ENCODE data around the gene SOX8. TPM values are rescaled to one million over a fixed set of nuclear protein-coding genes. Genes with fewer than 3 reads are reported as not detected.

The SOX8 gene
- not detected in 2 replicates for total RNA-seq (2021)
- not detected for Bru-seq, nascent RNA
- not detected for BruChase-seq, experiment 1, labeled RNA remaining after a 2-hour chase
- not detected for BruChase-seq, experiment 2, labeled RNA remaining after a 6-hour chase
- long read RNA-seq = 0 reads

- H3K4me2 ChIP-seq = no peak within 1 kb of the TSS
- intact Hi-C loops (cut with micrococcal nuclease; ENCODE audit: unreplicated experiment) = no loop called here
- H3K27me3 ChIP-seq (ENCODE audit: insufficient read depth, low read depth) = peaks cover 63% of the 10 kb centered on the region
- no TSS peak for BruUV-seq (replicated peaks)
- H2AFZ ChIP-seq = no peak within 1 kb of the TSS
- no peaks in the 10 kb centered on the region for H3K79me2 ChIP-seq (ENCODE audit: low read depth)
- H3K9me3 ChIP-seq (ENCODE audit: insufficient read depth, low read depth) = no peaks in the 10 kb centered on the region
- TF ChIP-seq EZH2 (IDR thresholded peaks at IDR 0.05; ENCODE audit: low read depth) = no peak
- no peak for TF ChIP-seq CTCF (conservative IDR thresholded peaks at IDR 0.05)
- no peaks in the 10 kb centered on the region for H3K36me3 ChIP-seq (ENCODE audit: low read depth)
- H3F3A ChIP-seq (ENCODE audit: insufficient read depth, low read depth) = no peaks in the 10 kb centered on the region
- no peaks in the 10 kb centered on the region for H3K4me1 ChIP-seq (replicated peaks; ENCODE audit: insufficient read depth)
- no peak for DNase-seq
- ChIA-PET CTCF (interaction anchor here (0.6 kb wide), 1 partner anchor 256 kb away, joined by 10 read pairs; no protein-coding TSS in a partner anchor), POLR2A (ENCODE audit: unreplicated experiment) (interaction anchor here (0.6 kb wide), 1 partner anchor 16 kb away, joined by 5 read pairs; no protein-coding TSS in a partner anchor)
- H3K9me2 ChIP-seq (ENCODE audit: insufficient read depth) = no peaks in the 10 kb centered on the region
- H3K4me3 ChIP-seq = no peak within 1 kb of the TSS
- no peak within 1 kb of the TSS for H3K27ac ChIP-seq
- no peaks in the 10 kb centered on the region for H4K20me1 ChIP-seq (ENCODE audit: insufficient read depth)
Measured at GRCh38 chr16:981695-982144, at the start of gene SOX8. Gene SOX8 (plus strand): TSS chr16:981770. CDS start chr16:981923, 153 bp downstream.

GRCh38 chr16:932831-933330, 48.7 kb upstream of the SOX8 start:
- POLR2A ChIA-PET (ENCODE audit: unreplicated experiment) = no interaction called here

GRCh38 chr16:933581-933980, 48.0 kb upstream of the SOX8 start:
- Histone ChIP-seq H3K9me2 (ENCODE audit: insufficient read depth) (no peaks in the 10 kb centered on the region), H2AFZ (no peak overlapping the region)

More at GRCh38 chr16:932831-933330, 48.7 kb upstream of the SOX8 start:
- Histone ChIP-seq H3K4me1 (replicated peaks; ENCODE audit: insufficient read depth) (no peaks in the 10 kb centered on the region), H3K36me3 (ENCODE audit: low read depth) (no peaks in the 10 kb centered on the region), H3K4me3 (no peak overlapping the region), H3K27me3 (ENCODE audit: insufficient read depth, low read depth) (no peaks in the 10 kb centered on the region), H3K79me2 (ENCODE audit: low read depth) (no peaks in the 10 kb centered on the region), H3K9me2 (ENCODE audit: insufficient read depth) (no peaks in the 10 kb centered on the region), H3K4me2 (no peak overlapping the region), H3K27ac (no peak overlapping the region), H3F3A (ENCODE audit: insufficient read depth, low read depth) (no peaks in the 10 kb centered on the region), H2AFZ (no peak overlapping the region), H4K20me1 (ENCODE audit: insufficient read depth) (peaks cover 3% of the 10 kb centered on the region; the same call in 1 of the 2 replicates), H3K9me3 (ENCODE audit: insufficient read depth, low read depth) (no peaks in the 10 kb centered on the region)
- CTCF ChIA-PET = no interaction called here
- intact Hi-C loops (cut with micrococcal nuclease; ENCODE audit: unreplicated experiment) = no loop called here
- no TSS peak for BruUV-seq (replicated peaks)
- TF ChIP-seq CTCF (conservative IDR thresholded peaks at IDR 0.05) (no peak), EZH2 (IDR thresholded peaks at IDR 0.05; ENCODE audit: low read depth) (no peak)
- DNase-seq = no peak

More at GRCh38 chr16:933581-933980, 48.0 kb upstream of the SOX8 start:
- no peaks in the 10 kb centered on the region for H3K27me3 ChIP-seq (ENCODE audit: insufficient read depth, low read depth)
- DNase-seq = no peak
- no peak for TF ChIP-seq EZH2 (IDR thresholded peaks at IDR 0.05; ENCODE audit: low read depth)
- no peak for TF ChIP-seq CTCF (conservative IDR thresholded peaks at IDR 0.05)
- intact Hi-C loops (cut with micrococcal nuclease; ENCODE audit: unreplicated experiment) = no loop called here
- POLR2A ChIA-PET (ENCODE audit: unreplicated experiment) = no interaction called here
- no peaks in the 10 kb centered on the region for H3F3A ChIP-seq (ENCODE audit: insufficient read depth, low read depth)
- no peaks in the 10 kb centered on the region for H3K36me3 ChIP-seq (ENCODE audit: low read depth)
- CTCF ChIA-PET = no interaction called here
- BruUV-seq (replicated peaks) = no TSS peak
- H3K9me3 ChIP-seq (ENCODE audit: insufficient read depth, low read depth) = no peaks in the 10 kb centered on the region
- H3K4me1 ChIP-seq (replicated peaks; ENCODE audit: insufficient read depth) = no peaks in the 10 kb centered on the region
- H3K79me2 ChIP-seq (ENCODE audit: low read depth) = no peaks in the 10 kb centered on the region
- H3K4me3 ChIP-seq = no peak overlapping the region
- no peak overlapping the region for H3K27ac ChIP-seq
- peaks cover 5% of the 10 kb centered on the region; the same call in 1 of the 2 replicates for H4K20me1 ChIP-seq (ENCODE audit: insufficient read depth)
- no peak overlapping the region for H3K4me2 ChIP-seq

All from PC-9 (cell line).